Tibial nerve (tissue), 4 donors: ENCODE results near the gene PRPF40B. TPM values are rescaled to one million over a fixed set of nuclear protein-coding genes. Genes with fewer than 3 reads are reported as not detected.

ENCODE experiments used
- DNase-seq, 2 donors: peaks; one replicate each; pipeline ENCODE4 v3.0.0-alpha.2; 2019; ENCODE audit warnings: low spot score in 2 of 2
- H3K27ac ChIP-seq, 4 donors: fragments of 200-600 bp; sonication (generic) in 3 of 4; one replicate each; pipeline ENCODE4 v1.5.1; 2017 to 2019; ENCODE audit warnings: mild to moderate bottlenecking in 1 of 4
- H3K27me3 ChIP-seq, 2 donors: fragments of 200-600 bp; sonication (generic) in 1 of 2; one replicate each; pipeline versions ENCODE4 v1.5.1 to v1.6.0; 2017 to 2019
- H3K36me3 ChIP-seq, 3 donors: fragments of 200-600 bp; sonication (generic); one replicate each; pipeline ENCODE4 v1.5.1; 2018 to 2019
- H3K4me1 ChIP-seq, 4 donors: fragments of 200-600 bp; sonication (generic) in 3 of 4; one replicate each; pipeline ENCODE4 v1.5.1; 2017 to 2019
- H3K4me3 ChIP-seq, 4 donors: fragments of 200-600 bp; sonication (generic) in 3 of 4; one replicate each; pipeline ENCODE4 v1.5.1; 2017 to 2019; ENCODE audit warnings: mild to moderate bottlenecking in 1 of 4, moderate library complexity in 1 of 4
- H3K9me3 ChIP-seq, 4 donors: fragments of 200-600 bp; sonication (generic) in 3 of 4; one replicate each; pipeline ENCODE4 v1.5.1; 2017 to 2019
- EP300 ChIP-seq, 2 donors: sonication (generic); formaldehyde crosslinking; IDR thresholded peaks; one replicate each; pipeline ENCODE4 v1.6.1; 2017; ENCODE audit warnings: antibody characterized with exemption in 2 of 2, mild to moderate bottlenecking in 1 of 2
- POLR2A ChIP-seq, 2 donors: fragments of 450-650 bp; IDR thresholded peaks; one replicate each; pipeline ENCODE4 v1.6.1; 2017; ENCODE audit warnings: antibody characterized with exemption in 2 of 2, mild to moderate bottlenecking in 2 of 2, moderate library complexity in 2 of 2
- WGBS, 2 donors: methylation state at CpG; one replicate each; pipeline ENCODE4 v1.1.5; 2018; 5-methylcytosine and 5-hydroxymethylcytosine counted together
- total RNA-seq, 4 donors: library from RNA; depleted of rRNA; stranded (reverse); fragments of >200 nt; gene quantifications; one replicate each; pipeline ENCODE4 v1.1.0, GENCODE V29; 2016
- TF ChIP-seq, protein P1 (sequence below), 5 experiments: fragments of 200-600 bp in 3 of 5; fragments of 450-650 bp in 2 of 5; sonication (generic) in 3 of 5; IDR thresholded peaks; one replicate each; pipeline ENCODE4 v1.5.1; 2016 to 2019; ENCODE audit warnings: antibody characterized with exemption in 5 of 5, mild to moderate bottlenecking in 3 of 5, moderate library complexity in 2 of 5

PRPF40B gene
- total RNA-seq, 4 donors from 2014 or later: 18.1 to 36.0 (median 21.4) TPM

DNA sequence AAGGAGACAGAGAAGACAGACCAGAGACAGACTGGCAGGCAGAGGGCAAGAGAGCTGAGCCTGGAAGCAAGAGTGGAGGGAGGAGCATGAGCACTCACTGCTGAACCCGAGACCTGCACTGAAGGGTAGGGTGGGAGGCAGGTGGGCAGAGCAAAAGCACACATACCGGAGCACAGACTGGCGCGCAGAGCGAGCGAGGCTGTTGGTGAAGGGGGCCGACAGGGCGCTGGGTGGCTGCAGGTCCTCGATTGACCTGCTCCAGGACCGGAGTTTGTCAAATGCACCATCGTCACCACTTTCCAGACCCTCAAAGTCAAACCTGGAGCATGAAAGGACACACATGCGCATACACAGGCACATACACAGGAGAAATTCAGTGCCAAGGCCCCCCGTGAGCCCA, 34.9 kb downstream of the PRPF40B start:
- H3K27me3 ChIP-seq: no peaks in the 10 kb centered on the region
- 94 to 95% methylated on average over 13 of the region's 13 CpGs for WGBS, 2 donors
- DNase-seq: no peak
- TF ChIP-seq, protein P1, sequence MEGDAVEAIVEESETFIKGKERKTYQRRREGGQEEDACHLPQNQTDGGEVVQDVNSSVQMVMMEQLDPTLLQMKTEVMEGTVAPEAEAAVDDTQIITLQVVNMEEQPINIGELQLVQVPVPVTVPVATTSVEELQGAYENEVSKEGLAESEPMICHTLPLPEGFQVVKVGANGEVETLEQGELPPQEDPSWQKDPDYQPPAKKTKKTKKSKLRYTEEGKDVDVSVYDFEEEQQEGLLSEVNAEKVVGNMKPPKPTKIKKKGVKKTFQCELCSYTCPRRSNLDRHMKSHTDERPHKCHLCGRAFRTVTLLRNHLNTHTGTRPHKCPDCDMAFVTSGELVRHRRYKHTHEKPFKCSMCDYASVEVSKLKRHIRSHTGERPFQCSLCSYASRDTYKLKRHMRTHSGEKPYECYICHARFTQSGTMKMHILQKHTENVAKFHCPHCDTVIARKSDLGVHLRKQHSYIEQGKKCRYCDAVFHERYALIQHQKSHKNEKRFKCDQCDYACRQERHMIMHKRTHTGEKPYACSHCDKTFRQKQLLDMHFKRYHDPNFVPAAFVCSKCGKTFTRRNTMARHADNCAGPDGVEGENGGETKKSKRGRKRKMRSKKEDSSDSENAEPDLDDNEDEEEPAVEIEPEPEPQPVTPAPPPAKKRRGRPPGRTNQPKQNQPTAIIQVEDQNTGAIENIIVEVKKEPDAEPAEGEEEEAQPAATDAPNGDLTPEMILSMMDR (IDR thresholded peaks at IDR 0.05): no peak
- TF ChIP-seq EP300 (IDR thresholded peaks at IDR 0.05) (no peak), POLR2A (IDR thresholded peaks at IDR 0.05) (no peak)
- H3K4me3 ChIP-seq: no peak overlapping the region
- H3K4me1 ChIP-seq: peaks cover 0 to 41% (median 26%) of the 10 kb centered on the region in 4 donors
- no peaks in the 10 kb centered on the region for H3K9me3 ChIP-seq
- H3K36me3 ChIP-seq: peaks cover 0 to 76% (median 14%) of the 10 kb centered on the region in 3 donors
- peak overlapping the region in 2 of 4 donors; percentile 5 to 16 for H3K27ac ChIP-seq

DNA sequence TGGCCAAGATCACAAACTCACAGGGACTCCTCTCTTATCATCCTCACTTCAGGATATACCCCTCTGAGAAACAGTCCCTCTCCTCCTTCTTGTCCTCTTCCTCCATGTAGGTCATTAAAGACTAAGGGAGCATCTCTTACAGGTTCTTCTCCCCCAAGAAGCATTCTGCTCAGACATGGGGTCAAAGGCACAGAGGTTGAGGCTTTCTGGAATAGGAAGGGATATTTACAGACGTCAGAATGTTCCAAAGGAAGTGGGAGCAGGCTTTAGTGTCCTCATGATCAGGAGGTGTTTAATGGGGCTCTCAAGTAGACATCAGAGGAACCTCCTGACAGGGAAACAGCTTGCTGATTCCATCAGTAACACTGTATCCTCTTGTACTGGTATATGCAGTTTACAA, 36.4 kb downstream of the PRPF40B start:
- no peaks in the 10 kb centered on the region for H3K27me3 ChIP-seq
- no peaks in the 10 kb centered on the region for H3K9me3 ChIP-seq
- 48 to 58% methylated on average over 1 of the region's 1 CpG for WGBS, 2 donors
- no peak overlapping the region for H3K27ac ChIP-seq
- peaks cover 0 to 61% (median 14%) of the 10 kb centered on the region in 3 donors for H3K36me3 ChIP-seq
- peaks cover 0 to 56% (median 39%) of the 10 kb centered on the region in 4 donors for H3K4me1 ChIP-seq
- TF ChIP-seq POLR2A (IDR thresholded peaks at IDR 0.05): no peak
- TF ChIP-seq, protein P1 (IDR thresholded peaks at IDR 0.05): no peak
- TF ChIP-seq EP300 (IDR thresholded peaks at IDR 0.05): no peak
- DNase-seq: no peak
- H3K4me3 ChIP-seq: no peak overlapping the region

DNA sequence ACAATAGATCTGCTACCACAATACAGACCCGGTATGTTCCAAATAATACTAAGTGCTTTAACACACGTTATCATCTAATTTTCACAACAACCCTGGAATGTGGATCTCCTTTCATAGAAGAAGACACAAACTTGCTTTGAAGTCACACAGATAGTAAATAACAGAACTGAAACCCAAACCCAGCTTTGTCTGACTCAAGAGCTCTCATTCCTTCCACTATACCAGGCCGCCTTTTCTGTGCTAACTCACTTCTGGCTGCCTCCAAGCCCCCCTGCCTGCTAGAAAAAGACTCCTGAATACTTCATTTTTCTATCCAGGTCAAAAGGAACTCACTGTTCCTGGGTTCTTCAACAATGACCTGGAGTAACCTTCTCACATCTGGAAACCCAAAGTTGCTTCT, 37.8 kb downstream of the PRPF40B start:
- TF ChIP-seq EP300 (IDR thresholded peaks at IDR 0.05) (no peak), POLR2A (IDR thresholded peaks at IDR 0.05) (no peak)
- TF ChIP-seq, protein P1 (IDR thresholded peaks at IDR 0.05): no peak
- H3K27ac ChIP-seq: peak overlapping the region in 2 of 4 donors; percentile 38 to 96
- H3K4me1 ChIP-seq: peaks cover 0 to 67% (median 52%) of the 10 kb centered on the region in 4 donors
- no peak for DNase-seq
- no peaks in the 10 kb centered on the region for H3K27me3 ChIP-seq
- 84 to 87% methylated on average over 3 of the region's 3 CpGs for WGBS, 2 donors
- H3K9me3 ChIP-seq: no peaks in the 10 kb centered on the region
- no peak overlapping the region for H3K4me3 ChIP-seq
- peaks cover 0 to 47% (median 11%) of the 10 kb centered on the region in 3 donors for H3K36me3 ChIP-seq

DNA sequence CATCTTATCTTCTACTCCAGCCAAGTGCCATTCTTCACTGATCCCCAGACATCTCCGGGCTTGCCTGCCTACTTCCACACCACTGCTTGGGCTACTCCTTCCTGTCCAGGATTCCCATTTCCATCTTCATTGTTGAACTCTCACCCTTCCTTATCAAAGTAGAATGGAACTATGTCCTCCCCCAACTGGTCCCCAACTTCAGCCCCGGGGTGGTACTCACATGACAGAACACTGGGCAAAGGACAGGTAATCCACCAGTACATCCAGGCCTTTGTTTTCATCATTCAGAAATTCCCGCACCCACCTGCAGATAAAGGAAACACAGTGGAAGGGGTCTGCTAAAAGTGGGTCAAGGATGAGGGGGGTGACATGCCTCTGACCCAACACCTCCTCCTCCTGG, 38.4 kb downstream of the PRPF40B start:
- Histone ChIP-seq H3K4me1 (peaks cover 0 to 73% (median 55%) of the 10 kb centered on the region in 4 donors), H3K27ac (peak overlapping the region in 3 of 4 donors; percentile 55 to 96 (median 89)), H3K9me3 (no peaks in the 10 kb centered on the region), H3K4me3 (no peak overlapping the region), H3K36me3 (peaks cover 0 to 41% (median 8%) of the 10 kb centered on the region in 3 donors), H3K27me3 (no peaks in the 10 kb centered on the region)
- DNase-seq: no peak
- WGBS, 2 donors: 95 to 97% methylated on average over 3 of the region's 3 CpGs
- no peak for TF ChIP-seq EP300 (IDR thresholded peaks at IDR 0.05)
- TF ChIP-seq, protein P1 (IDR thresholded peaks at IDR 0.05): no peak
- no peak for TF ChIP-seq POLR2A (IDR thresholded peaks at IDR 0.05)

DNA sequence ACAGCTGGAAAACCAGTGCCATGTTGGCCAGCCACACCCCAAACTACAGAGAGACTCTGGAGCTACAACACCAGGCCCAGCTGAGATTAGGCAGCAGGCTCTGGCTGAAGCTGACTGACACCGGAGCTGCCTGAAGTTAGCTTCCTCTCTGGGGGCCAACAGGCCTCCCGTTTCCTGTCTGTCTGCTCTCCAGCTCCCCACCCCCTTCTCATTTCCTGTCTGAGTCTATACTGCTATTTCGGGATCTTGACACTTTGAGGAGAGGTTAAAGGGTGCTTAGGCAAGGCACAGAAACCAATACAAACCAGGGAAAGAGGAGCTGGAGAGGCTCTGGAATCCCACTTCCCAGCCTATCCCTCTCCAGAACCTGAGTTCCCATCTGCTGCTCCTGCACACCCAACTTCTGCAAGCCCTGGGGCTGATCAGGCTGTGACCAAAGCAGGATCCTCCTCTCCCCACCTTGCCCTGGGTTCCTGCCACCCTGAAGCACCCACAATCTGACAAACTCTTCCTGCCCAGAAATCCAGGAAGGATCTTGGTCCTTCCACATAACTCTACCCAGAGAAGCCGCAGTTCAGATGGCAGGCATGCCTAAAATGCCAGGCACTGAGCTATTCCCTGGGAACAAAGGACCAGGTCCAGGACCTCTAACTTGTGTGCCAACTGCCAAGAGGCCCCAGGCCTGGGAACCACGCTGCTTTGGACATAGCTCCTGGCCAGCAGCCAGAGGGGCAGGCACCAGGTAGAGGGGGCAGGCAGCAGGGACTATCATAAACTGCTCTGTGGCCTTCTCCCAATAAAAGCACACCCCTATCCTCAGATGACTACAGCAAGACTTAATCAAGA, 39.9 kb downstream of the PRPF40B start:
- no peaks in the 10 kb centered on the region for H3K27me3 ChIP-seq
- peaks cover 0 to 26% (median 0%) of the 10 kb centered on the region in 3 donors for H3K36me3 ChIP-seq
- DNase-seq: peak in 1 of 2 donors; percentile 67
- H3K4me1 ChIP-seq: peaks cover 0 to 86% (median 59%) of the 10 kb centered on the region in 4 donors
- no peak overlapping the region for H3K4me3 ChIP-seq
- WGBS, 2 donors: 4 to 6% methylated on average over 4 to 5 of the region's 5 CpGs
- H3K9me3 ChIP-seq: no peaks in the 10 kb centered on the region
- TF ChIP-seq POLR2A (IDR thresholded peaks at IDR 0.05) (no peak), EP300 (IDR thresholded peaks at IDR 0.05) (peak in 1 of 2 donors; percentile 69)
- TF ChIP-seq, protein P1 (IDR thresholded peaks at IDR 0.05): no peak
- peak overlapping the region; percentile 50 to 96 (median 72) for H3K27ac ChIP-seq
